GM23248 (cell line): ENCODE results near the gene KCNJ1. TPM values are rescaled to one million over a fixed set of nuclear protein-coding genes. Genes with fewer than 3 reads are reported as not detected.

Source experiments
- DNase-seq: peaks from one replicate; pipeline ENCODE4 v3.0.0-alpha.2; 2015
- H2AFZ ChIP-seq: fragments of 200-600 bp; sonication (generic); 2 replicates; pipeline ENCODE4 v1.6.1; 2016; ENCODE audit warnings: antibody characterized with exemption
- H3F3A ChIP-seq: fragments of 200-600 bp; sonication (generic); 2 replicates; pipeline ENCODE4 v1.6.1; 2016; ENCODE audit warnings: mild to moderate bottlenecking, antibody characterized with exemption, mixed run types; ENCODE audit not compliant: insufficient read depth
- H3K27ac ChIP-seq: fragments of 200-600 bp; sonication (generic); 2 replicates; pipeline ENCODE4 v1.5.1; 2016; ENCODE audit warnings: mild to moderate bottlenecking
- H3K27me3 ChIP-seq: fragments of 200-600 bp; sonication (generic); replicated peaks from 2 replicates; pipeline ENCODE4 v1.6.1; 2016; ENCODE audit warnings: mild to moderate bottlenecking; ENCODE audit not compliant: insufficient read depth
- H3K36me3 ChIP-seq: fragments of 200-600 bp; sonication (generic); 2 replicates; pipeline ENCODE4 v1.6.1; 2016; ENCODE audit warnings: low read depth, mild to moderate bottlenecking
- H3K4me1 ChIP-seq: fragments of 200-600 bp; sonication (generic); 2 replicates; pipeline ENCODE4 v1.6.1; 2016; ENCODE audit warnings: mild to moderate bottlenecking; ENCODE audit not compliant: insufficient read depth
- H3K4me2 ChIP-seq: fragments of 200-600 bp; sonication (generic); one replicate; pipeline ENCODE4 v1.6.1; 2016; ENCODE audit warnings: mild to moderate bottlenecking; ENCODE audit not compliant: unreplicated experiment
- H3K4me3 ChIP-seq: fragments of 200-600 bp; sonication (generic); 2 replicates; pipeline ENCODE4 v1.5.1; 2016; ENCODE audit warnings: mild to moderate bottlenecking
- H3K79me2 ChIP-seq: fragments of 200-600 bp; sonication (generic); 2 replicates; pipeline ENCODE4 v1.6.1; 2016; ENCODE audit warnings: mild to moderate bottlenecking; ENCODE audit not compliant: insufficient read depth
- H3K9ac ChIP-seq: fragments of 200-600 bp; sonication (generic); 2 replicates; pipeline ENCODE4 v1.6.1; 2016; ENCODE audit warnings: mild to moderate bottlenecking
- H3K9me2 ChIP-seq: fragments of 200-600 bp; sonication (generic); 2 replicates; pipeline ENCODE4 v1.6.1; 2016; ENCODE audit warnings: mixed run types, mild to moderate bottlenecking, moderate library complexity; ENCODE audit not compliant: insufficient read depth
- H3K9me3 ChIP-seq: fragments of 200-600 bp; sonication (generic); one replicate; pipeline ENCODE4 v1.6.1; 2017; ENCODE audit warnings: low read depth
- H4K20me1 ChIP-seq: fragments of 200-600 bp; sonication (generic); 2 replicates; pipeline ENCODE4 v1.6.0; 2016; ENCODE audit not compliant: insufficient read depth
- EZH2 ChIP-seq: fragments of 200-600 bp; sonication (generic); IDR thresholded peaks from 2 replicates; pipeline ENCODE4 v1.6.1; 2018; ENCODE audit warnings: antibody characterized with exemption, mild to moderate bottlenecking; ENCODE audit not compliant: insufficient read depth, poor library complexity, severe bottlenecking
- EZH2phosphoT487 ChIP-seq: fragments of 200-600 bp; sonication (generic); IDR thresholded peaks from 2 replicates; pipeline ENCODE4 v1.6.1; 2018; ENCODE audit warnings: antibody characterized with exemption, moderate library complexity, mild to moderate bottlenecking, low read depth; ENCODE audit not compliant: insufficient read depth
- WGBS, 2 experiments: methylation state at CpG; one replicate each; pipeline ENCODE4 v1.1.6; 2015 to 2017; ENCODE audit warnings: low lambda C conversion rate in 2 of 2, low coverage in 1 of 2; ENCODE audit errors: missing lambda C conversion rate in 2 of 2; 5-methylcytosine and 5-hydroxymethylcytosine counted together
- in situ Hi-C: fragments of 300-500 bp; cut with MboI; formaldehyde crosslinking; loops from 2 replicates; pipeline ENCODE4 v1.15.0; 2020
- polyA plus RNA-seq: library from polyadenylated mRNA; unstranded; fragments of >200 nt; fragmentation: Nextera tagmentation; extraction: Ambion mirVana; gene quantifications from 2 replicates; pipeline ENCODE4 v1.2.1, GENCODE V29; 2016
- total RNA-seq: library from RNA; depleted of rRNA; stranded (reverse); fragments of >200 nt; shearing (Covaris generic); gene quantifications from 2 replicates; pipeline ENCODE4 v1.2.3, GENCODE V29; 2014; rRNA removed

Gene KCNJ1
- total RNA-seq (not detected in 2 replicates), polyA plus RNA-seq (not detected in 2 replicates)

- Histone ChIP-seq H3K9me3 (no peaks in the 10 kb centered on the region), H3F3A (peaks cover 21% of the 10 kb centered on the region), H3K4me1 (peaks cover 19% of the 10 kb centered on the region), H2AFZ (no peak within 1 kb of the TSS), H3K79me2 (no peaks in the 10 kb centered on the region), H4K20me1 (no peaks in the 10 kb centered on the region), H3K4me3 (no peak within 1 kb of the TSS), H3K27me3 (peaks cover 2% of the 10 kb centered on the region; the same call in 1 of the 2 replicates), H3K9me2 (no peaks in the 10 kb centered on the region), H3K36me3 (no peaks in the 10 kb centered on the region), H3K27ac (no peak within 1 kb of the TSS), H3K9ac (no peak within 1 kb of the TSS), H3K4me2 (no peak within 1 kb of the TSS)
- WGBS, 2 experiments, result 76 to 79% methylated on average over 8 of the region's 8 CpGs
- no peak for DNase-seq
- in situ Hi-C loops, result no loop called here
- TF ChIP-seq EZH2phosphoT487 (no peak), EZH2 (no peak)
Measured at GRCh38 chr11:128867277-128867676, at the start of gene KCNJ1. Gene KCNJ1 (minus strand): TSS chr11:128867296. CDS start chr11:128840243, 27,053 bp downstream.

- Histone ChIP-seq H3F3A (no peaks in the 10 kb centered on the region), H3K9ac (no peak overlapping the region), H3K27me3 (peaks cover 5% of the 10 kb centered on the region), H3K36me3 (no peaks in the 10 kb centered on the region), H3K9me2 (no peaks in the 10 kb centered on the region), H3K79me2 (no peaks in the 10 kb centered on the region), H2AFZ (no peak overlapping the region), H4K20me1 (no peaks in the 10 kb centered on the region), H3K27ac (no peak overlapping the region), H3K9me3 (no peaks in the 10 kb centered on the region), H3K4me1 (no peaks in the 10 kb centered on the region), H3K4me2 (no peak overlapping the region), H3K4me3 (no peak overlapping the region)
- in situ Hi-C loops, result no loop called here
- 79 to 80% methylated on average over 2 of the region's 2 CpGs for WGBS, 2 experiments
- TF ChIP-seq EZH2, result no peak
- no peak for TF ChIP-seq EZH2phosphoT487
- no peak for DNase-seq
Measured at GRCh38 chr11:128916681-128917080, 49.6 kb upstream of the KCNJ1 start.

GRCh38 chr11:128916037-128916572 lies 49.0 kb upstream of the KCNJ1 start:
- no peaks in the 10 kb centered on the region for H3K79me2 ChIP-seq
- in situ Hi-C loops, result no loop called here
- 64 to 71% methylated on average over 3 of the region's 3 CpGs for WGBS, 2 experiments
- H3K36me3 ChIP-seq, result no peaks in the 10 kb centered on the region
- H3K27me3 ChIP-seq, result peaks cover 5% of the 10 kb centered on the region
- H3K9me2 ChIP-seq, result no peaks in the 10 kb centered on the region
- no peak overlapping the region for H3K4me3 ChIP-seq
- DNase-seq, result no peak
- H3K27ac ChIP-seq, result no peak overlapping the region
- H3K9me3 ChIP-seq, result no peaks in the 10 kb centered on the region
- no peaks in the 10 kb centered on the region for H3F3A ChIP-seq
- H2AFZ ChIP-seq, result no peak overlapping the region
- TF ChIP-seq EZH2 (no peak), EZH2phosphoT487 (no peak)
- no peaks in the 10 kb centered on the region for H4K20me1 ChIP-seq
- no peak overlapping the region for H3K9ac ChIP-seq
- H3K4me1 ChIP-seq, result no peaks in the 10 kb centered on the region
- H3K4me2 ChIP-seq, result no peak overlapping the region

GRCh38 chr11:128915149-128915521 lies 48.0 kb upstream of the KCNJ1 start:
- TF ChIP-seq EZH2phosphoT487, result no peak
- TF ChIP-seq EZH2, result no peak
- no peaks in the 10 kb centered on the region for H3K36me3 ChIP-seq
- peaks cover 2% of the 10 kb centered on the region for H3K27me3 ChIP-seq
- H4K20me1 ChIP-seq, result no peaks in the 10 kb centered on the region
- 22 to 32% methylated on average over 6 of the region's 6 CpGs for WGBS, 2 experiments
- H3K4me2 ChIP-seq, result no peak overlapping the region
- H2AFZ ChIP-seq, result no peak overlapping the region
- H3K9me2 ChIP-seq, result no peaks in the 10 kb centered on the region
- H3K9me3 ChIP-seq, result no peaks in the 10 kb centered on the region
- no peak overlapping the region for H3K27ac ChIP-seq
- H3K4me1 ChIP-seq, result no peaks in the 10 kb centered on the region
- no peaks in the 10 kb centered on the region for H3F3A ChIP-seq
- in situ Hi-C loops, result no loop called here
- DNase-seq, result no peak
- H3K4me3 ChIP-seq, result no peak overlapping the region
- H3K79me2 ChIP-seq, result no peaks in the 10 kb centered on the region
- no peak overlapping the region for H3K9ac ChIP-seq
